Activated T-helper 1 cell treated with anti-CD3 and anti-CD28 coated beads, Interleukin-2, amount 50 U/mL, for 16 hours (primary cell): ENCODE results near the gene CNPY3.
"Not testable (repeated sequence)": the region's sequence is repeated elsewhere in the genome, so short reads cannot be mapped to it uniquely, and the experiment has no call there.

Experiments used
- DNase-seq, 2 donors: peaks; one replicate each; pipeline ENCODE4 v3.0.0-alpha.2; 2020; ENCODE audit warnings: low read depth in 1 of 2, low spot score in 1 of 2

The CNPY3 gene

GRCh38 chr6:42914546-42914945 lies 14.7 kb upstream of the CNPY3 start:
- no peak for DNase-seq

- DNase-seq, result no peak
Observed at GRCh38 chr6:42915732-42916131, 13.5 kb upstream of the CNPY3 start, which contains the start of gene PTCRA. PTCRA (plus strand) TSS chr6:42916053; CDS start chr6:42916070, 17 bp downstream.

DNA sequence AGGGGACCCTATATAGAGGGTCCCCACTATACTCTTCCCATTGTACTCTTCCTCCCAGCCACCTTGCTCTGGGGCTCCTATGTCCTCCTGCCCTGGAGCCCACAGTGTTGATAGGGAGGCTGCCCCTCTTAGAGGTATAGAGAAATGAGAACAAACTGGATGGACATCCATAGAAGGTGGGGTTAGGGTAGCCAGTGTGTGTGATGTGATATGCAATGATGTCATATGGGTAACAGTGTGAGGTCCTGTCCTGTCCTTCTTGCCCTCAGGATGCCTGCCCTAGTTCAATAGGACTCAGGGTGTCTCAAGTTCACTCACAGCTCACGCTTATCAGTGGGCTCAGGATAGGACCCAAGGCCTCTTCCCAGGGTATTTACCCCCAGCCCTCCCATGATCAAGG lies 13.0 kb upstream of the CNPY3 start:
- DNase-seq, result no peak

DNA sequence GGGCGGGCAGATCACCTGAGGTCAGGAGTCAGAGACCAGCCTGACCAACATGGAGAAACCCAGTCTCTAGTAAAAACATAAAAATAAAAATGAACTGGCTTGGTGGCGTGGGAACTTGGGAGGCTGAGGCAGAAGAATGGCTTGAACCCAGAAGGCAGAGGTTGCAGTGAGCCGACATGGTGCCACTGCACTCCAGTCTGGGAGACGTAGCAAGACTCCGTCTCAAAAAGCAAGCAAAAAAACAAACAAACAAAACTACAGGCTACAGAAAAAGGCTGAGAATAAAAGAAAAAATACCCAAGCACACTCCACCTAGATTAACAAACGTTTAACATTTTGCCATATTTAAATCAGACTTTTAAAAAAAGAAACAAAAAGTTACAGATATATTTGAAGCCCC lies 7.5 kb upstream of the CNPY3 start:
- no peak for DNase-seq

DNA sequence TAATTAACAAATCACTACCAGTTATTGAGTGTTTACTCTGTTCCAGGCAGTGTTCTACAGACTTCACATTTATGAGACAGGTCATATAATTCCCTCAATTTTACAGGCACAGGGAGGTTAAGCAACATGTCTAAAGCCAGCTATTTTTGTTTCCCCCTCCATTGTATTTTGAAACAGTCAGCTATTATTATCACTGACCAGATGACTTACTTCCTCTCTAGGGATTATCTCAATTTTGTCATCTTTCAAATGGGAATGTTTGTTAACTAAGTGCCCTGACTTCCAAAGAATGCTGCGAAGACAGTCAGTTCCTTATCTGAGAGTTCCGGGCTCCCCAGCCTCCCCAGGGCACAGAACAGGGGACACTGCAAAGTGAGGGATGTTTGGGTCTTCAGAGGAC lies 5.6 kb upstream of the CNPY3 start:
- no peak for DNase-seq

DNA sequence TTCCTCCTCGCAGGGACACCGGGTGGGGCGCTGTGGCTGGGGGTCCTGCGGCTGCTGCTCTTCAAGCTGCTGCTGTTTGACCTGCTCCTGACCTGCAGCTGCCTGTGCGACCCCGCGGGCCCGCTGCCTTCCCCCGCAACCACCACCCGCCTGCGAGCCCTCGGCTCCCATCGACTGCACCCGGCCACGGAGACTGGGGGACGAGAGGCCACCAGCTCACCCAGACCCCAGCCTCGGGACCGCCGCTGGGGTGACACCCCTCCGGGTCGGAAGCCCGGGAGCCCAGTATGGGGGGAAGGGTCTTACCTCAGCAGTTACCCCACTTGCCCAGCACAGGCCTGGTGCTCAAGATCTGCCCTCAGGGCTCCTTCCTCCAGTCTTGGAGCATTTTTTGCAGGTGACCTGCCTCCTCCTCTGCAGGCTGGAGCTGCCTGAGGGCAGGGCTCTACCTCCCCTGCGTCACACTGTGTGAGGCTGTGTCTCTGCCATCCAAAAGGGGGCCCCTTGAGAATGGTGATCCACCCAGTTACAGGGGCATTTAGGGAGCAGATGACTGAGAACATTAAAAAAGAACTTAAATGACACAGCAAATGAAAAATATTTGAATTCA lies 3.9 kb upstream of the CNPY3 start:
- DNase-seq, result no peak

DNA sequence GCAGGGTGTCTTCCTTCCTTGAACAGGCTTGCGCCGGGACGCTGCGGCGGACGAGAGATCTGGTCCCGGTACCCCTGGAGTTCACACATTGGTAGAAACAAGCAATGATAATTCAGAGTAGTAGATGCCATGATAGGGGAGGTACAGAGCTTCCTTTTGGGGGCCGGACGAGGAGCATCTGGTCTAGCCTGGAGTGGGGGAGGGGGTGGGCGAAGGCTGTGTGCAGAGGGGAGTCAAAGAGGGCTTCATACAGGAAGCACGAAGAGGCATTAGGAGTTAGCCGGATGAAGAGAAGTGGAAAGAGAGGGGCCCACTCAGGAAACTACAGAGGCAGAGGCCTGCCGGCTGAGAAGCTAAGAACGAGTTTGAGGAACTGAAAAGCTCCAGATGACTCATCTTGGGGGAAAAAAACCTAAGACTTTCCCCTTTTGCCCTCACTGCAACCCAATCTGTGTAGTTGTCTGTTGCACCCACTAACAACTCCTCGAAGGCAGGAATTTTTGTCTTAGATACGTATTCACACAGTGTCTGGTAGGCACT lies 611 bp downstream of the CNPY3 start:
- peak in 1 of 2 donors; percentile 34 for DNase-seq

GRCh38 chr6:42932412-42932811 lies 3.1 kb downstream of the CNPY3 start:
- no peak for DNase-seq

- DNase-seq, result no peak
Observed at GRCh38 chr6:42933205-42933604, 3.9 kb downstream of the CNPY3 start.

DNA sequence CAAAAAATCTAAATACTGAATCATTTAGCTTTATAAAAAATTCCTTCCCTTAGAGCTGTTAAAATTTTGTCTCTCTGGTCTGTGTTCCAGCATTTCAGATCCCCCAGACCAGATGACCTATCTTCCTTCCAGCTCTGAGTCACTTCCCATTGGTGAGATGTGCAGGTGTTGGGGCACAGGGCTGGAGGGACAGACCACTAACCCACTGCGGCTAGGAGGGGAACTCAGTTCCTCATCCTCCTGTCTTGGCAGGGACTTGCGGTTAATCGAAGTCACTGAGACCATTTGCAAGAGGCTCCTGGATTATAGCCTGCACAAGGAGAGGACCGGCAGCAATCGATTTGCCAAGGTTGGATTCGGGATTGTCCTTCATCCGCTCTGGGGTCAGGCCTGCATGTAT lies 6.0 kb downstream of the CNPY3 start:
- no peak for DNase-seq

- DNase-seq, result no peak
Observed at GRCh38 chr6:42936398-42936797, 7.1 kb downstream of the CNPY3 start.

- no peak for DNase-seq
Observed at GRCh38 chr6:42937548-42938427, 8.5 kb downstream of the CNPY3 start.

DNA sequence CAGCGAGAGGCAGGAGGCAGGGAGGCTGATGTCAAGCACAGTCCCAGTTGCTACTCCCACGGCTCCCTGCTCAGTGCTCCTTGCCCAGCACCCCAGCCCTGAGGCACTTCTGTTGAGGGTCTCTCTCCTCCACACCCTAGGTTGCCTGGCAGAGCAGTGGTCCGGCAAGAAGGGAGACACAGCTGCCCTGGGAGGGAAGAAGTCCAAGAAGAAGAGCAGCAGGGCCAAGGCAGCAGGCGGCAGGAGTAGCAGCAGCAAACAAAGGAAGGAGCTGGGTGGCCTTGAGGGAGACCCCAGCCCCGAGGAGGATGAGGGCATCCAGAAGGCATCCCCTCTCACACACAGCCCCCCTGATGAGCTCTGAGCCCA lies 9.1 kb downstream of the CNPY3 start:
- DNase-seq, result no peak

DNA sequence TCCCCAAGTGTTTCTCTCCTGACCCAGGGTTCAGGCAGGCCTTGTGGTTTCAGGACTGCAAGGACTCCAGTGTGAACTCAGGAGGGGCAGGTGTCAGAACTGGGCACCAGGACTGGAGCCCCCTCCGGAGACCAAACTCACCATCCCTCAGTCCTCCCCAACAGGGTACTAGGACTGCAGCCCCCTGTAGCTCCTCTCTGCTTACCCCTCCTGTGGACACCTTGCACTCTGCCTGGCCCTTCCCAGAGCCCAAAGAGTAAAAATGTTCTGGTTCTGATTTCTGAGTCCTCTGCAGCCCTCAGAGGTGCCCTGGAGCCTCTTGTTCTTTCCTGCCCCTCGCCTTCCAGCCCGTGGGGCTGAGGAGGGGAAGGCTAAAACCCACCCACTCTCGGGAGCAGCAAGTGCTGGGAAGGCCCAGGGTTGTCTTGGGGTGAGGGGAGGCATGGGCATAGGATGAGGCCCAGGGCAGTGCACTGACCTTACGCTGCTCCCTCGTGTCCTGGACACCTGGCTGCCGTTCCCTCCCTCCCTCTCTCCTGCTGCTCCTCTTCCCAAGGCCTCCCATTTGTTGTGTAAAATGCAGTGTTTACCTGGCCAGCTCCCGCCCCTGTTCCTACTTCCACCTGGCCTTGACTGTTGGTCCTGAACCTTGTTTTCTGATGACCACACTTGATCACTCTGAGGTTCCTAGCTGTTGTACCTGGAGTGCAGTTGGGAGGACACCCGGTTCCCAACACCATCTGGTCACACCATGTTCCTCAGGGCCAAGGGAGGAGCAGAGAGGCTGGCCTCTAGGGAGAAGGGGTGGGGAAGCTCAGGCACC lies 9.9 kb downstream of the CNPY3 start:
- DNase-seq, result no peak

- no peak for DNase-seq
Observed at GRCh38 chr6:42939810-42940167, 10.5 kb downstream of the CNPY3 start.

- DNase-seq, result no peak
Observed at GRCh38 chr6:42940493-42941045, 11.3 kb downstream of the CNPY3 start.

- DNase-seq, result not testable (repeated sequence)
Observed at GRCh38 chr6:42941356-42941755, 12.1 kb downstream of the CNPY3 start.

DNA sequence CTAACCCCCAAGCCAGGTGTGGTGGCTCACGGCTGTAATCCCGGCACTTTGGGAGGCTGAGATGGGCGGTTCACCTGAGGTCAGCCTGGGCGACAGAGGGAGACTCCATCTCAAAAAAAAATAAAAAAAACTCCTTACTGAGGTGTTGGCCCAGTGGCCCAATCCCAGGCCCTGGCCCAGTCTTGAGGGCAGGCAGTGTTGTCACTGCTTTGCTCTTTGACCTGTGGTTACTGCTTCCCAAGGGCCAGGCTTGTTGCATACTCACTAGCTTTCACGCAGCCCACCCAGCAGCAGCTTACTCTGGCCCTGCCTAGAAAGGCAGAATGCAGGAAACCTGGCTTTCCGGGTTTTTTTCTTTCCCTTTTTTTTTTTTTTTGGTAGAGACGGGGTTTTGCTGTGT lies 13.2 kb downstream of the CNPY3 start:
- DNase-seq, result no peak

GRCh38 chr6:42947950-42948349 lies 18.7 kb downstream of the CNPY3 start:
- DNase-seq, result no peak

- no peak for DNase-seq
Observed at GRCh38 chr6:42952389-42952788, 23.1 kb downstream of the CNPY3 start.

DNA sequence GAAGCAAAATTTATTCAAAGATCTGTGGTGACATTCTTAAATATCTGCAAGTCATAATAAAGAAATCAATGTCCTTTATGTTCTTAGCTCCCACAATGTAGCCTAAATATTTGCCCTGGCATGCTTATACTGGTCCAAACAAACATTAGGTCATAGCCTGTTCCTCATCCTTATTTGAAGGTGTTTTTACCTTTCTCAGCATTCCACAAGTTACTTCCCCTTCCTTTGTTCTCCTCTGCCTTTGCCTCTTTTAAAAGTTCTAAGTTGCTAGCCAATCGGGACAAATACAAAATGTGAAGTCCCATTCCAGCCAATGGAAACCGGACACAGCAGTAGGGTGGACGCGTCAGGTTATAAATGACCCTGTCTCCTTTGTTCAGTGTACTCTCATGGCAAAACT lies 25.1 kb downstream of the CNPY3 start:
- DNase-seq, result not testable (repeated sequence)
